Left hindlimb (tissue), 1 donor: ENCODE results near the gene UBE2L3.
A peak's percentile ranks its signal among the peaks of the same experiment; 100 is the strongest.

Experiments
- DNase-seq: peaks from one replicate; pipeline ENCODE4 v3.0.0-alpha.2; 2018

UBE2L3 gene

DNA sequence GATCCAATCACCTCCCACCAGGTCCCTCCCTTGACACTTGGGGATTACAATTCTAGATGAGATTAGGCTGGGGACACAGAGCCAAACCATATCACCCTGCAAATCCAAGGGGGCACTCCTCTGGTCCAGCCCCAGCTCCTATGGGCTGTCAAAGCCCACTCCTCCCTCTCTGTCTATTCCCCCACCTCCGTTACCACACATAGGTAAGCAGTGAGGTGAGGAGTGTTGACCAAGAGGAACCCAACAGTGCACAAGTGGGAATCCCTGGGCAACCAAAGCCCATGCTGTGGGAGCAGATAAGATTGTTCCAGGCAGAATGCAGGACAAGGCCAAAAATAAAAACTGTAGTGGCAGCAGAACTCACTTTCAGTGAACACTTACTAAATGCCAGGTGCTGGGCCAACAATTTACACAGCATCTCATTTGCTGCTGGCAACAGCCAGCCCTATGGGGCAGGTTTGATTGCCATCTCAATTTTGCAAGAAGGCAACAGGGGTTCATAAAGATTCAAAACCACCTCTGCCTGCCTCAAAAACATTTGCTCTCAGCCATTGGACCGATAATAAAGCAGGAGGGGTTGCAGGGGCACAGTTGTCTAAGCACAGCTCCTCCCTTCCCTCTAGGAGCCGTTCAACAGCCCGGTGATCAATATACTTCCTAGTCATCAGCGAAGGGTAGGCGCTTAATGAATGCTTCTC is 83.5 kb downstream of the UBE2L3 start:
- no peak for DNase-seq

DNA sequence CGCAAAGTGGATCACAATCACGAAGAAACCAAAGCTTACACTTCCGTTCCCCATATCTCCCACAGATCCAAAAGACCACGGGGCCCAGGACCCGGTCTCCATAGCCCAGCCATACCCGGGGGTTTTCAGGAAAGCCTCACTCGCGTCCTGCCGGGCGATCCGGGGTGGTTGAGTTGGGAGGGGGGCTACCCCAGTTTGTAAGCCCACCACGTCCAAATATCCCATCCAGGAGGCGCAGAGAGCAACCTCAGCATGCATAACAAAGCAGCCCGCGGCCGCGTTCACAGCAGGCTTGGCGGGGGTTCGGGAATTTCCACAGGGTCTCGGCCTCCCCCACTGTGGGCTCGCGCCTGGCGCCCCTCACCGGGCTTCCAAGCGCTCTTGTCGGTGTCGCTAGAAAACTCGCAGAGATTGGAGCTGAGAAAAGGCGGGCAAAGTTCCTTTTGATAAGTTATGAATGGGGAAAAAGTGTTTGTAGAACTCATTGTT is 84.1 kb downstream of the UBE2L3 start:
- DNase-seq = no peak

DNA sequence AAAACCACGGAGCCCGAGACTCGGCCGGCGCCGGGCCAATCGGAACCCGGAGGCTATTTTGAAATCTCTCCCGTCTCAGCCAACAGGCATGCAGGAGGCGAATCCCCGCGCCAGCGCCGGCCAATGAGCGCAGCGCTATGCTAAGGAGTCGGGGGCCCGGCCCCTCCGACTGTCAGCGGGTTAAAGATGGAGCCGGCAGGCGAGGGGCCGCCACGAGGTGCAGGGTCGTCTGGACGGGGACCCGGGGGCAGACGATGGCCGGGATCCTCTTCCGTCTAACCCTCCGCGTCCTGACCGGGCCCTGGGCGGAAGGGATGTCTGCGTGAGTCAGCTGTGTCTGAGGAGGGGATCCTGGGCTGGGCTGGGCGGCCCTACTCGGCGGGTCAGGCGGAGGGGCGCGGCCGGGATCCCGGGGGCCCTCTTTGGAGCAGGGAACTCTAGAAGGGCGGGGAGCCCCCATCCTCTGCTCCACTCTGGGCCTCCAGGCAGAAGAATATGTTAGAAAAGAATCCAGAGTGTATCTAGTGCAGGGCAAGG is 84.6 kb downstream of the UBE2L3 start:
- peak; percentile 93 for DNase-seq

DNA sequence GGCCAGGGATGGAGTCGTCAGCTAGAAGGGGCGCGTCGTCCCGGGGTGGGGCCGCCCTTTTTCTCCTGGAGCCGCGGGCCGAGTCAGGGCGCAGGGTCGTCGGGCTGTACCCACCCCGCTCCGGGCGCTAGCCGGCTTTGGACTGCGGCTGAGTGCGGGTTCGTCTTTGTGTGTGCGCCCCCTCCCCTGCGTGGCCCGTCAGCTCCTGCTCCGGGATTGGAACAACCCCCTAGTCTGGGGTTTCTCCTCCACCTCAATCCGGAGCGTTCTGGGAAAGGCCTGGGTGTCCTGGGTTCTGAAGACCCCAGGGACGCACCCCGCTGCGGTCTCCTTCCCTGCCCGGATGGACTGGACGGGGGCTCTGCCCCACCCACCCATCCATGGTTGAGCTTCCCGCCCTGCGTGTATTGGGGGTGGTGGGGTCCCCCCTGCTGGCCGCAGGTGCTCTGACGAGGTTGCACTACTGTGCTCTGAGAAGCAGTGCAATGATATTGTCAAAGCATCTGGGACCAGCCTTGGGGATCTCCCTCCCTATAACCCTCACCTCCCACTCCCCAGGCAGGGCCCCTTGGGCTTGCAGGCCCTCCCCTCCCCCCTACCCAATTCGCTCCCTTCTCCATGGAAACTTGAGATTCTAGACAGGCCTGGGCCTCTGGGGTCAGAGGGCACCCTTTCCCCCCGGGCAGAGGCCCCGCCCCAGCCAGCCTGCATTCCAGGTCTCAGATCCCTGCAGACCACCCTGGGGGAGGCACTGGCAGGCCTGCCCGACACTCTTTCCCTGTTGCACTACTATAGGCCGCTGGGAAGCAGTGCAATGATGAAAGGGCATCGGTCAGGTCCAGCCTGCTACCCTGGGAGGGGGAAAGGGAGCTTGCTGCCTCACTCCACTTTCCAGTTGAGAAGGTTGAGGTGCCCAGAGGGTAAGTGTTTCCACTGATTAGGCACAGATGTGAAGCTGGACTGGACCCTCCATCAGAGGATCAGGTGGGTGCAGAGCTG is 85.3 kb downstream of the UBE2L3 start:
- DNase-seq = no peak

DNA sequence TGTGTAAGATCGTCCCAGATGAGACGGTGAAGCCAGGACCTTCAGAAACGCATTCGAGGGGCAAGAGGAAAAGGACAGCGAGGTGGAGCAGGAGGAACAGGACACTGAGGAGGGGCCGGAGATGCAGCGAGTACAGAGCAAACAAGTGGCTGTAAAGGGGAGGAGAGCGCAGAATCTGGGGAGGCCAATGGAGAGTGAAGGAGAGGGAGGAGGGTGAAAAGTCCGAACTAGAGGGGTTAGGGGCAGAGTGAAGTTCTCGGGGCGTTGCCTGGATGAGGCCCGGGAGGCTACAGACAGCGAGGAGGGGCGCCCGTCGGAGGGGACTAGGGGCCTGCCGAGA is 89.5 kb downstream of the UBE2L3 start:
- no peak for DNase-seq

DNA sequence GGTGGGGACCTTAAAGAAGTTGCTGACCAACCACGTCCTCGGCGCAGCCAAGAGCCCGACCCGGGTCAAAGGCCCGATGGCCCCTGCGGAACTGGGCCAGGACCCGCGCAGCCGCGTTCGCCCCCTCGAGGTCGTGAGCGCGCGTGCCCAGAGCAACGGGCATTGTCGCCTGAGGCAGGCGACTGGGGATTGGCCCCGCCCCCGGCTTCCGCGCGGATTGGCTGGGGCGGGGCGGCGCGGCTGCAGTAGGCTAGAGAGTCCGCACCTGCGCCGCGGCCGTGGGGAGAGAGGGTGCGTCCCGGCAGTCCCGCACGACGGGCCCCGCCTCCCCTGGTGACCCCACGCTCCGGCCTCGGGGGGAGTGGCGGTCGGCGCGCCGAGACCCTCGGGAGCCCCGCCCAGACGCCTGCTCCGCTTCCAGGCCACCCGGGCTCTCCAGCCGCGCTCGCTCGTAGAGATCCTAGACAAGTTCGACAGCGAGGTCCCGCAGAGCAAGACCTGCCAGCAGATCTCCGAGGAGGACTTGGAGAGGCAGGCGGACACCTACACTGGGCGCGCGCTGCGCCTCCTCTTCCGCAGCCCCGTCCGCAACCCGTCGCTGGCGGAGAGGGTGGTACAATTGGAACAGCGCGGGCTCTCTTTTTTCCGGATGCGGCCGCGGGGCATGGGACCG is 90.0 kb downstream of the UBE2L3 start:
- DNase-seq = peak; percentile 63

DNA sequence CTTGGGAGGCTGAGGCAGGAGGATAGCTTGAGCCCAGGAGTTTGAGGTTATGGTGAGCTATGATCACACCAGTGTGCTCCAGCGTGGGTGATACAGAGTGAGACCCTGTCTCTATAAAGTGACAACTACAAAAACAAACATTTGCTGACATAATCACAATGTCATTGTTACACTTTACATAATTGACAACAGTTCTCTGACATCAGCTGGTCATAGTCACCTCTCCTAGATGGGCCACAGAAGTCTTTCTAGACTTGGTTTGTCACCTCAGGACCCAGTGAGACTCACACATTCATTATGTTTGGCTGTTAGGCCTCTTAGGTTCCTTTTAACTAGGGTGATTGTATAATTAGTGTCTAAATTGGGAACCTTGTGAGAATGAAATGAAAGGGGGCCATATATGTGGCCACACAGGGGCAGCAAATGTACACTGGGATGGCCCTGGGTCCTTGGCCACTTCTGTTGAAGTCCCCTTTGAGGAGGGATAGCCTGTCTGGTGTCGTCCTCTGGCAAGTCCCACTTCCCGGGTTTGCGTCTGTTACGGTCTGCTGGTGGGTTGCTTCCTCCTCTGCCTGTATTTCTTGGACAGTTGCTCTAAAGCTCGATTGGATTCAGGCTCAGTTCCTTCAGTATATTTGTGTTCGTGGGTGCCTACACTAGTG is 92.5 kb downstream of the UBE2L3 start:
- no peak for DNase-seq

DNA sequence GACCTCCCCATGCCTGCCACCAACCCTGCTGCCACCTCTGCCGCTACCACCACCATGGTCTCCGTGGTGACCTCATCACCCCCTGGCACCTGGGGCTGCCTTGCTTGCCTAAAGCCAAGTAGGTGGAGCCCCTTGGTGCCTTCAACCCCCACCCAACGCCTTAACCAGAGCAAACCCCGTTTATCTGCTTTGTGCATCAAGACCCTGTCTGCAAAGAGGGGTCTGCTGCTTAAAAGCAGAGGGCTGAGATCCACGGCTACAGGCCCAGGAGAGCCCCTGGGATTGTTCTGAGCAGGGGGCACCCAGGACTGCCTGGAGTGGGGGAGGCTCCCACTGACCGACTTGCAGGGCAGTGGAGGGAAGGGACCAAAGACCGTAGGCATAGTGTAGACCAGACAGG is 93.4 kb downstream of the UBE2L3 start:
- DNase-seq = no peak

DNA sequence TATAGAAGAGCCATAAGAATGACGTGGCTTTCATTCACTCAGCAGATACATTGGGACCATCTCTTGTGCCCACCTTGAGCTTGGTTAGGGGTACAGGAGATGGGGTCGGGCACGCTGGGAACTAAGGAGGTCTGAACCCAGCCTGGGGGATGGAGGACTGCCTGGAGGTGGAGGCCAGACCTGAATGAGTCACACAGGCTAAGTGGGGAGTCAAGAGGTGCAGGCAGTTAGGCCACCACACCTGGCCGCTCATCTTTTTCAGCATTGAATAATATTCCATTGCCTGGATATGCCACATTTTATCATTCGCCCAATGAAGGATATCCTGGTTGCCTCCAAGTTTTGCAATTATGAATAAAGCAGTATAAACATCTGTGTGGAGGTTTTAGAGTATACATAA is 94.5 kb downstream of the UBE2L3 start:
- no peak for DNase-seq

DNA sequence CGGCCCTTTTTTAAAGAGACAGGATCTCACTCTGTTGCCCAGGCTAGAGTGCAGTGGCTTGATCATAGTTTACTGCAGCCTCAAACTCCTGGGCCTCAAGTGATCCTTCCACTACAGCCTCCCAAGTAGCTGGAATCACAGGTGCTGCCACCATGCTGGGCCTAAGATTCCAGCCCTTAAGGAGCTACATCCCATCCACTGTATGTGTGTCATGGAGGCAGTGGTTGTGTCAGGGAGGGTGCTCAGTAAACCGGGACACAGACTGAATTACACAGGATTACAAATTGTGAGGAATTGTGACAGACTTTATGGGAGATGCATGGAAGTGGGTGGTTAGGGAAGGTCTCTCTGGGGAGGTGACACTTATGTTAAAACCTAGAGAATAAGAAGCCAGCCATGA is 96.2 kb downstream of the UBE2L3 start:
- no peak for DNase-seq

DNA sequence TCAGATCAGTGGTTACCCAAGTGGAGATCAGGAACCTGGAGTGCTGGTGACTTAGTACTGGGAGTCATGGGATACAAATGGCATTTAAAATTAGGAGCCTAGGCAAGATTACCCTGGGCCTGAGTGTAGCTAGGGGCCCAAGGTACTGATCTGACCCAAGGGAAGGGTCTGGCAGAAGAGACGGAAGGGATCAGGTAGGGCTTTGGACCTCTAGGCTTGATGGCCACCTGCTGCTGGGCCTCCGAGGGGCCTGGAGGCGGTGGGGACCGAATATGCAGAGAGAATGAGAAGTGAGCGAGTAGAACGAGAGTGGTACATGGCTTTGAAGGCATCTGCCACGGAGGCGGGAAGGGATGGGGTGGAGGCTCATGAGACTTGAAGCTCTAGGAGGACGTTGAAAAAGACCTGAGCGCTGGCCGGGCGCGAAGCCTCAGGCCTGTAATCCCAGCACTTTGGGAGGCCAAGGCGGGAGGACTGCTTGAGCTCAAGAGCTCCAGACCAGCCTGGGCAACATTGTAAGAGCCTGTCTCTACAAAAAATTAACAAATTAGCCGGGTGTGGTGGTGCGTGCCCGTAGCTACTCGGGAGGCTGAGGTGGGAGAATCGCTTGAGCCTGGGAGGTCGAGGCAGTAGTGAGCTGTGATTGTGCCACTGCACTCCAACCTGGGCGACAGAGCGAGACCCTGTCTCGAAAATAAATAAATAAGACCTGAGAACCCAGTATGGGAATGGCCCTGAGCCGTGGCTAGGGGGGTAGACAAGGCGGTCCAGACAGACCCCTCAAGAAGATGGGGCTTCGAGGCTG is 97.7 kb downstream of the UBE2L3 start:
- no peak for DNase-seq

DNA sequence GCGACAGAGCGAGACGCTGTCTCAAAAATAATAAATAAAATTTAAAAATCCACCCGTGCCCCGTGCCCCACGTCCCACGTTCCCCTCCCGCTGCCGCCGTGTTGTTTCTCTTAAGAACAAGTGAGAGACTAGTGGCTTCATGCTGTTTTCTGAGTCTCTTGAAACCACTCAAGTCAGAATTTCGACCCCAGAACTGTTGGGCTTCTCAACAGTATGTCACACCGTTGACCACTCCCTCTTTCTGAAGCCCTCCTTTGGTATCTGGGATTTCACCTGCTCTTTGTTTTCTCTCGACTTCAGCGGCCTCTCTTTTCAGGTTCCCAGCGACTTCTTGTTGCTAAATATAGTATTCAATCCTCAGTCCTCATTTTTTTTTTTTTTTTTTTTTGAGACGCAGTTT is 99.3 kb downstream of the UBE2L3 start:
- DNase-seq = no peak

DNA sequence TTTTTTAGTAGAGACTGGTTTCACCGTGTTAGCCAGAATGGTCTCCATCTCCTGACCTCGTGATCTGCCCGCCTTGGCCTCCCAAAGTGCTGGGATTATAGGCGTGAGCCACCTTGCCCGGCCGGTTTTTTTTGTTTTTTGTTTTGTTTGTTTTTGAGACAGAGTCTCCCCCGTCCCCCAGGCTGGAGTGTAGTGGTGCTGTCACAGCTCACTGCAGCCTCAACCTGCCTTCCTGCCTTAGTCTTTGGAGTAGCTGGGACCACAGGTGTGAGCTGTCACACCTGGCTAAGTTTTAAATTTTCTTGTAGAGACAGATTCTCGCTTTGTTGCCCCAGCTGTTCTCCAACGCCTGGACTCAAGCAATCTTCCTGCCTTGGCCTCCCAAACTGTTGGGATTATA is 101.5 kb downstream of the UBE2L3 start:
- DNase-seq = no peak

DNA sequence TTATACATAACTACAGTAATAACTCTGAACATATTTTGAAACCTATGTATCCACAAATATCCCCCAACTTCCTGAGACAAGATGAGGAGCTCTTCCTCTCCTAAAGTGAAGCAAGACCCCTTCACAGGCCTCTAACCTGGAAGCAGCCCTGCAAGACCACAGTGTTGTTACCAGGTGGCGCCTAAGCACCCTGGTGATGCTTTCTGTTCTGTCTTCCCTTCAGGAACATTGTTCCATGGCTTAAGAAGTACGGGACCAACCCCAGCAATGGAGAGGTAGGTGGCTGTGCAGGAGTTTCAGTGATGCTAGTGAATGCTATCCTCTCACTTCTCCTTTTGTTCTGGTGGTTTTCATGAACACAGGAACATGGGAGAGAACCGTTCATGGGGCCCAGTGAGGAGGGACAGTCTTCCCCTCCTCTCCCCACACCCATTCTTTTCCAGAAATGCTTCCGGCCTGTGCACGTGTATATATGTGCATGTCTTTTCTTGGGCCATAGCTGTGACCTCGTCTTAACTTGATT is 104.7 kb downstream of the UBE2L3 start:
- no peak for DNase-seq
